HepG2 (cell line): Measurements from ENCODE around the gene CSTPP1. TPM values are rescaled to one million over a fixed set of nuclear protein-coding genes. Genes with fewer than 3 reads are reported as not detected.
A peak's percentile ranks its signal among the peaks of the same experiment; 100 is the strongest.

ENCODE experiments used
- ATAC-seq: fragments of 200-7000 bp; cut with Tn5 transposase; 3 replicates; pipeline ENCODE4 v1.9.1; 2020; ENCODE audit warnings: mild to moderate bottlenecking, moderate library complexity
- BruUV-seq: library from RNA; stranded (reverse); fragments of 400-500 nt; replicated peaks from 2 replicates; lab custom pipeline; 2021; lab: Mats Ljungman, UMichigan
- CTCF ChIA-PET: fragments of 300-600 bp; formaldehyde crosslinking; extraction: SDS; loops from one replicate; lab custom pipeline; 2021; ENCODE audit warnings: low total read pairs, inconsistent platforms, low intra/inter-chr PET ratio; lab: Yijun Ruan, JAX
- POLR2A ChIA-PET: fragments of 350-600 bp; sonication (Branson Sonifier 250); formaldehyde crosslinking; loops from one replicate; lab custom pipeline; 2020; ENCODE audit warnings: antibody characterized with exemption, inconsistent platforms; lab: Yijun Ruan, JAX
- DNase-seq: peaks from one replicate; pipeline ENCODE4 v3.0.0-alpha.2; 2015; ENCODE audit warnings: low spot score
- FAIRE-seq: peaks from 3 replicates; lab custom pipeline; 2011; peaks lifted over from hg19 to GRCh38; lab: Jason Lieb, UNC
- H2AFZ ChIP-seq: one replicate; pipeline ENCODE4 v1.6.1; 2011; ENCODE audit warnings: low read length, inconsistent platforms
- H3K27ac ChIP-seq: fragments of 300-600 bp; 3 replicates; pipeline ENCODE4 v1.8.0; 2011; ENCODE audit warnings: mixed run types, mild to moderate bottlenecking, mixed read lengths, low read length, inconsistent platforms; ENCODE audit not compliant: insufficient read depth; ENCODE audit errors: extremely low read length
- H3K27me3 ChIP-seq, 2 experiments: fragments of 200-600 bp in 1 of 2; 2 replicates in 1 of 2; 3 replicates in 1 of 2; pipeline versions ENCODE4 v1.6.0 to v1.8.0; 2011; ENCODE audit warnings: low read length in 2 of 2, mild to moderate bottlenecking in 2 of 2, moderate library complexity in 2 of 2, inconsistent platforms in 1 of 2; ENCODE audit not compliant: insufficient read depth in 2 of 2, control insufficient read depth in 1 of 2
- H3K36me3 ChIP-seq, 2 experiments: fragments of 200-600 bp in 1 of 2; replicated peaks in 1 of 2; 2 replicates in 1 of 2; 3 replicates in 1 of 2; pipeline versions ENCODE4 v1.5.1 to v1.8.0; 2011; ENCODE audit warnings: low read length in 2 of 2, inconsistent platforms in 1 of 2; ENCODE audit not compliant: insufficient read depth in 2 of 2, control insufficient read depth in 1 of 2
- H3K4me1 ChIP-seq: 2 replicates; pipeline ENCODE4 v1.5.1; 2012; ENCODE audit warnings: low read length, inconsistent platforms; ENCODE audit not compliant: insufficient read depth
- H3K4me2 ChIP-seq: 2 replicates; pipeline ENCODE4 v1.6.0; 2011; ENCODE audit warnings: low read depth, low read length, inconsistent platforms
- H3K4me3 ChIP-seq, 3 experiments: fragments of 200-600 bp in 1 of 3; sonication (generic), shearing (Covaris generic) in 1 of 3; replicated peaks in 1 of 3; 2 replicates each; pipeline ENCODE4 v1.5.1; 2011 to 2016; ENCODE audit warnings: low read length in 3 of 3, inconsistent platforms in 2 of 3, low read depth in 2 of 3, mild to moderate bottlenecking in 2 of 3, control low read depth in 1 of 3, mixed read lengths in 1 of 3; ENCODE audit not compliant: insufficient read depth in 1 of 3
- H3K79me2 ChIP-seq: one replicate; pipeline ENCODE4 v1.6.1; 2011; ENCODE audit warnings: low read length, inconsistent platforms; ENCODE audit not compliant: insufficient read depth
- H3K9ac ChIP-seq: 2 replicates; pipeline ENCODE4 v1.6.0; 2011; ENCODE audit warnings: mild to moderate bottlenecking, low read depth, low read length, inconsistent platforms; ENCODE audit not compliant: insufficient read depth
- H3K9me3 ChIP-seq: 2 replicates; pipeline ENCODE4 v1.5.1; 2012; ENCODE audit warnings: mild to moderate bottlenecking, low read length
- H4K20me1 ChIP-seq: 2 replicates; pipeline ENCODE4 v1.6.0; 2011; ENCODE audit warnings: inconsistent platforms, mild to moderate bottlenecking, low read length, moderate library complexity; ENCODE audit not compliant: insufficient read depth
- IRF2 ChIP-seq: IDR thresholded peaks from 2 replicates; pipeline ENCODE4 v1.6.1; 2018; ENCODE audit warnings: missing genetic modification reagents, missing compliant biosample characterization
- NFIC ChIP-seq: IDR thresholded peaks from 2 replicates; pipeline ENCODE4 v1.6.1; 2012; ENCODE audit warnings: mild to moderate bottlenecking, low read length, inconsistent platforms
- POGZ ChIP-seq: sonication (generic); formaldehyde crosslinking; IDR thresholded peaks from 2 replicates; pipeline ENCODE4 v1.4.0; 2020; ENCODE audit warnings: mild to moderate bottlenecking, missing genetic modification reagents
- TCF7 ChIP-seq: sonication (generic); IDR thresholded peaks from 2 replicates; pipeline ENCODE4 v1.6.1; 2016; ENCODE audit warnings: antibody characterized with exemption, low read depth
- TEAD2 ChIP-seq: sonication (generic); formaldehyde crosslinking; IDR thresholded peaks from 2 replicates; pipeline ENCODE4 v1.9.0; 2021; ENCODE audit warnings: missing genetic modification reagents
- TFAP4 ChIP-seq: sonication (generic); IDR thresholded peaks from 2 replicates; pipeline ENCODE4 v1.6.1; 2016; ENCODE audit warnings: low read depth, borderline replicate concordance
- TFDP2 ChIP-seq: sonication (generic); formaldehyde crosslinking; IDR thresholded peaks from 2 replicates; pipeline ENCODE4 v1.4.0; 2020; ENCODE audit warnings: missing genetic modification reagents
- WIZ ChIP-seq: sonication (generic); formaldehyde crosslinking; IDR thresholded peaks from 2 replicates; pipeline ENCODE4 v1.5.1; 2020; ENCODE audit warnings: mild to moderate bottlenecking, missing genetic modification reagents
- ZBTB14 ChIP-seq: sonication (generic); formaldehyde crosslinking; IDR thresholded peaks from 2 replicates; pipeline ENCODE4 v1.4.0; 2020; ENCODE audit warnings: missing genetic modification reagents
- ZFP90 ChIP-seq: sonication (generic); formaldehyde crosslinking; IDR thresholded peaks from 2 replicates; pipeline ENCODE4 v1.8.0; 2022; ENCODE audit warnings: missing genetic modification reagents, mild to moderate bottlenecking, inconsistent platforms, borderline replicate concordance
- ZNF207 ChIP-seq: fragments of 450-650 bp; IDR thresholded peaks from 2 replicates; pipeline ENCODE4 v1.6.1; 2016; ENCODE audit warnings: antibody characterized with exemption, borderline replicate concordance
- ZNF281 ChIP-seq: sonication (generic); formaldehyde crosslinking; IDR thresholded peaks from 2 replicates; pipeline ENCODE4 v1.4.0; 2020; ENCODE audit warnings: missing genetic modification reagents, borderline replicate concordance
- ZNF337 ChIP-seq: sonication (generic); formaldehyde crosslinking; IDR thresholded peaks from 2 replicates; pipeline ENCODE4 v1.5.1; 2020; ENCODE audit warnings: missing genetic modification reagents, low read depth, mild to moderate bottlenecking, borderline replicate concordance
- ZNF652 ChIP-seq: IDR thresholded peaks from 2 replicates; pipeline ENCODE4 v1.6.1; 2016; ENCODE audit warnings: low read depth, borderline replicate concordance
- ZNF670 ChIP-seq: sonication (generic); formaldehyde crosslinking; IDR thresholded peaks from 2 replicates; pipeline ENCODE4 v1.8.0; 2022; ENCODE audit warnings: mild to moderate bottlenecking, missing genetic modification reagents, borderline replicate concordance
- ZNF713 ChIP-seq: sonication (generic); formaldehyde crosslinking; IDR thresholded peaks from 2 replicates; pipeline ENCODE4 v1.4.0; 2020; ENCODE audit warnings: mild to moderate bottlenecking, missing genetic modification reagents
- WGBS: methylation state at CpG from one replicate; pipeline ENCODE4 v1.1.6; 2017; ENCODE audit warnings: low lambda C conversion rate; 5-methylcytosine and 5-hydroxymethylcytosine counted together
- in situ Hi-C: cut with HindIII; loops from 2 replicates; pipeline ENCODE4 v1.10.0; 2017; ENCODE audit warnings: low pct_unique_long_range_greater_than_20kb; ENCODE audit not compliant: extremely low pct_ligation_motif_present
- intact Hi-C: fragments of 100-400 bp; cut with micrococcal nuclease; formaldehyde crosslinking; loops from one replicate; pipeline ENCODE4 v1.10.0; 2022; ENCODE audit not compliant: unreplicated experiment
- polyA plus RNA-seq, 8 experiments: library from polyadenylated mRNA; depleted of rRNA in 3 of 8; stranded (reverse) in 7 of 8; unstranded in 1 of 8; fragments of >200 nt; fragmentation: Illumina TruSeq in 4 of 8; extraction: Trizol in 4 of 8; gene quantifications; 2 replicates each; pipeline versions ENCODE4 v1.2.1 to v1.2.3, GENCODE V29; 2011 to 2016; ENCODE audit warnings: low read depth in 4 of 8, missing spikeins in 1 of 8, mixed read lengths in 1 of 8; ENCODE audit not compliant: insufficient read depth in 1 of 8
- total RNA-seq, 5 experiments: library from RNA; depleted of rRNA; stranded (reverse); fragments of >200 nt; fragmentation: Illumina TruSeq; extraction: Trizol; gene quantifications; 2 replicates each; pipeline ENCODE4 v1.2.3, GENCODE V29; 2016; ENCODE audit warnings: low read depth in 1 of 5

Gene CSTPP1
- total and polyA plus RNA-seq, 2 of the 13 experiments (the other 11 are each of a cell fraction or from before 2014, with no cell fraction given), result 12.3 to 14.6 TPM

GRCh38 chr11:47175746-47176327 is 239.3 kb downstream of the CSTPP1 start:
- Histone ChIP-seq H3K4me2 (peak overlapping the region; percentile 100), H3K4me1 (peaks cover 62% of the 10 kb centered on the region), H2AFZ (no peak overlapping the region), H3K36me3 (peaks cover 29 to 63% of the 10 kb centered on the region in 2 experiments), H3K9ac (peak overlapping the region; percentile 93), H3K27ac (peak overlapping the region; percentile 82), H3K4me3 (peak overlapping the region; percentile 91 to 98 (median 93)), H3K27me3 (no peaks in the 10 kb centered on the region; a peak in 1 of 5 replicates), H3K9me3 (no peaks in the 10 kb centered on the region), H3K79me2 (peaks cover 49% of the 10 kb centered on the region), H4K20me1 (0 out of 2 replicates have a peak, but pooled peaks cover 10% of the 10 kb centered on the region)
- CTCF ChIA-PET, result no interaction called here
- FAIRE-seq (no peak), DNase-seq (no peak), ATAC-seq (no peak)
- intact Hi-C loops, result no loop called here
- in situ Hi-C loops, result loop anchor here (5.0 kb wide), 2 partner anchors 71 to 176 kb away; partner anchors contain the start of genes ACP2 and MYBPC3
- BruUV-seq, result no TSS peak
- POLR2A ChIA-PET, result interaction anchor here (1.1 to 4.7 kb wide), 3 partner anchors 9 to 82 kb away, joined by 3 to 81 read pairs (median 60); partner anchors contain the start of genes NR1H3 and PACSIN3
- 20% methylated on average over 13 of the region's 14 CpGs for WGBS
- TF ChIP-seq TFAP4 (no peak), ZNF281 (CRISPR knock-in tag) (no peak), TCF7 (no peak), ZNF337 (CRISPR knock-in tag) (0 out of 2 replicates have a peak, but pooled peaks have one; percentile 0), TEAD2 (CRISPR knock-in tag) (0 out of 2 replicates have a peak, but pooled peaks have one; percentile 24), ZNF652 (no peak), ZNF207 (no peak), ZNF713 (no peak), IRF2 (CRISPR knock-in tag) (no peak), ZBTB14 (CRISPR knock-in tag) (0 out of 2 replicates have a peak, but pooled peaks have one; percentile 7), NFIC (no peak), ZFP90 (CRISPR knock-in tag) (no peak), TFDP2 (no peak), WIZ (CRISPR knock-in tag) (0 out of 2 replicates have a peak, but pooled peaks have one; percentile 1), POGZ (CRISPR knock-in tag) (no peak), ZNF670 (CRISPR knock-in tag) (no peak)
